NCI-H774 (cell line): ENCODE data around the gene INTS6.

ENCODE experiments used
- DNase-seq: peaks from one replicate; lab custom pipeline; 2025; lab: John Stamatoyannopoulos, UW

The INTS6 gene

GRCh38 chr13:51317262-51317661, 135.6 kb downstream of the INTS6 start:
- no peak for DNase-seq

- DNase-seq: no peak
These were observed 139.2 kb downstream of the INTS6 start for GRCh38 chr13:51313619-51314018.

- no peak for DNase-seq
These were observed 140.8 kb downstream of the INTS6 start for GRCh38 chr13:51311957-51312520.
